CD4-positive, alpha-beta memory T cell (primary cell): ENCODE results near the gene CDK14. TPM values are rescaled to one million over a fixed set of nuclear protein-coding genes. Genes with fewer than 3 reads are reported as not detected.
A peak's percentile ranks its signal among the peaks of the same experiment; 100 is the strongest.
"Not testable (repeated sequence)": the region's sequence is repeated elsewhere in the genome, so short reads cannot be mapped to it uniquely, and the experiment has no call there.

Experiments used
- CTCF ChIA-PET: fragments of 350-600 bp; sonication (Branson Sonifier 250); formaldehyde crosslinking; loops from one replicate; lab custom pipeline; 2021; ENCODE audit warnings: inconsistent platforms; ENCODE audit not compliant: partially characterized antibody; lab: Charles Lee
- POLR2A ChIA-PET: fragments of 350-600 bp; sonication (Branson Sonifier 250); formaldehyde crosslinking; loops from one replicate; lab custom pipeline; 2021; ENCODE audit not compliant: partially characterized antibody; lab: Charles Lee
- DNase-seq, 5 donors: peaks; one replicate each; pipeline versions ENCODE4 v3.0.0 to v3.0.0-alpha.2; 2020 to 2022; ENCODE audit warnings: mixed read lengths in 1 of 5
- H3K27ac ChIP-seq: one replicate; pipeline ENCODE4 v1.7.0; 2013; ENCODE audit warnings: low read depth, low read length
- H3K27me3 ChIP-seq: 2 replicates; pipeline ENCODE4 v1.7.0; 2013; ENCODE audit warnings: mild to moderate bottlenecking, low read length, moderate library complexity; ENCODE audit not compliant: insufficient read depth
- H3K36me3 ChIP-seq: 2 replicates; pipeline ENCODE4 v1.7.0; 2013; ENCODE audit warnings: mild to moderate bottlenecking, low read length, moderate library complexity; ENCODE audit not compliant: insufficient read depth
- H3K4me1 ChIP-seq: 2 replicates; pipeline ENCODE4 v1.7.0; 2013; ENCODE audit warnings: mild to moderate bottlenecking, low read length, moderate library complexity; ENCODE audit not compliant: insufficient read depth
- H3K4me3 ChIP-seq, 2 donors: one replicate each; pipeline ENCODE4 v1.7.0; 2013; ENCODE audit warnings: low read length in 2 of 2, mild to moderate bottlenecking in 1 of 2
- H3K9me3 ChIP-seq, 2 donors: one replicate each; pipeline ENCODE4 v1.7.0; 2013; ENCODE audit warnings: low read length in 2 of 2, control low read depth in 1 of 2; ENCODE audit not compliant: control insufficient read depth in 1 of 2
- H3K27ac Mint-ChIP-seq, 7 donors: one replicate each; pipeline ENCODE4 v1.8.0; 2020 to 2021; ENCODE audit warnings: mixed read lengths in 7 of 7, mild to moderate bottlenecking in 6 of 7, inconsistent platforms in 3 of 7, moderate library complexity in 3 of 7
- H3K27me3 Mint-ChIP-seq, 2 donors: one replicate each; pipeline ENCODE4 v1.8.0; 2020 to 2021; ENCODE audit warnings: mixed read lengths in 2 of 2
- H3K36me3 Mint-ChIP-seq, 2 donors: one replicate each; pipeline ENCODE4 v1.8.0; 2020 to 2021; ENCODE audit warnings: mixed read lengths in 2 of 2, inconsistent platforms in 1 of 2, mild to moderate bottlenecking in 1 of 2
- H3K4me1 Mint-ChIP-seq, 4 donors: one replicate each; pipeline ENCODE4 v1.8.0; 2020 to 2021; ENCODE audit warnings: mixed read lengths in 4 of 4, mild to moderate bottlenecking in 1 of 4
- H3K4me3 Mint-ChIP-seq, 8 donors: one replicate each; pipeline ENCODE4 v1.8.0; 2020 to 2021; ENCODE audit warnings: mixed read lengths in 8 of 8, mild to moderate bottlenecking in 7 of 8, moderate library complexity in 6 of 8, inconsistent platforms in 3 of 8
- H3K9me3 Mint-ChIP-seq, 8 donors: one replicate each; pipeline ENCODE4 v1.8.0; 2020 to 2021; ENCODE audit warnings: mixed read lengths in 8 of 8, mild to moderate bottlenecking in 5 of 8, inconsistent platforms in 3 of 8, moderate library complexity in 1 of 8
- intact Hi-C: fragments of 100-400 bp; cut with micrococcal nuclease; formaldehyde crosslinking; loops from one replicate; pipeline ENCODE4 v1.15.1; 2023
- polyA plus RNA-seq, 2 donors: library from polyadenylated mRNA; unstranded; fragments of 300-500 nt; fragmentation: Illumina TruSeq; gene quantifications; one replicate each; pipeline ENCODE4 v1.2.3, GENCODE V29; 2021
- total RNA-seq, 2 experiments: library from RNA; stranded (reverse); gene quantifications; one replicate each; pipeline ENCODE4 v1.2.3, GENCODE V29; 2021

Gene CDK14
- total and polyA plus RNA-seq, 4 experiments from 2014 or later = 0.47 to 0.81 (median 0.70) TPM; not detected in 1

- H3K4me3 ChIP-seq, H3K9me3 ChIP-seq, H3K27me3 ChIP-seq, H3K27me3 Mint-ChIP-seq, H3K4me1 ChIP-seq, intact Hi-C loops, H3K27ac ChIP-seq, H3K36me3 Mint-ChIP-seq, POLR2A ChIA-PET, H3K36me3 ChIP-seq, H3K9me3 Mint-ChIP-seq, H3K4me1 Mint-ChIP-seq: not testable (repeated sequence)
- peak overlapping the region in 2 of 8 donors; percentile 62 to 65 for H3K4me3 Mint-ChIP-seq
- peak overlapping the region in 1 of 7 donors; percentile 87 for H3K27ac Mint-ChIP-seq
- peak in 3 of 5 donors; percentile 3 to 33 (median 8) for DNase-seq
- CTCF ChIA-PET = interaction anchor here (1.5 kb wide), 1 partner anchor 23 kb away, joined by 3 read pairs; no protein-coding TSS in a partner anchor
Observed at GRCh38 chr7:90928700-90929424, 332.7 kb downstream of the CDK14 start.

GRCh38 chr7:90931986-90932916 is 336.1 kb downstream of the CDK14 start:
- H3K27me3 ChIP-seq = no peaks in the 10 kb centered on the region
- H3K9me3 Mint-ChIP-seq = peaks cover 0 to 9% (median 3%) of the 10 kb centered on the region in 8 donors
- H3K27ac Mint-ChIP-seq = peak overlapping the region in 1 of 7 donors; percentile 6
- ChIA-PET POLR2A (no interaction called here), CTCF (interaction anchor here (1.2 kb wide), 1 partner anchor 13 kb away, joined by 3 read pairs; no protein-coding TSS in a partner anchor)
- no peak overlapping the region for H3K4me3 Mint-ChIP-seq
- H3K9me3 ChIP-seq = no peaks in the 10 kb centered on the region
- no peaks in the 10 kb centered on the region for H3K36me3 ChIP-seq
- H3K36me3 Mint-ChIP-seq = no peaks in the 10 kb centered on the region
- no peaks in the 10 kb centered on the region for H3K4me1 ChIP-seq
- DNase-seq = no peak
- no peak overlapping the region for H3K27ac ChIP-seq
- intact Hi-C loops = no loop called here
- no peak overlapping the region for H3K4me3 ChIP-seq
- H3K27me3 Mint-ChIP-seq = no peaks in the 10 kb centered on the region
- H3K4me1 Mint-ChIP-seq = no peaks in the 10 kb centered on the region

- POLR2A ChIA-PET = no interaction called here
Observed at GRCh38 chr7:90933041-90933440, 336.9 kb downstream of the CDK14 start.

GRCh38 chr7:90933984-90934383 is 337.9 kb downstream of the CDK14 start:
- peaks cover 0 to 5% (median 3%) of the 10 kb centered on the region in 8 donors for H3K9me3 Mint-ChIP-seq
- Histone ChIP-seq H3K9me3 (no peaks in the 10 kb centered on the region), H3K27ac (no peak overlapping the region), H3K4me3 (no peak overlapping the region), H3K4me1 (no peaks in the 10 kb centered on the region), H3K36me3 (no peaks in the 10 kb centered on the region), H3K27me3 (no peaks in the 10 kb centered on the region)
- no peaks in the 10 kb centered on the region for H3K4me1 Mint-ChIP-seq
- intact Hi-C loops = no loop called here
- POLR2A ChIA-PET = no interaction called here
- H3K27me3 Mint-ChIP-seq = no peaks in the 10 kb centered on the region
- H3K36me3 Mint-ChIP-seq = no peaks in the 10 kb centered on the region
- DNase-seq = no peak
- no peak overlapping the region for H3K4me3 Mint-ChIP-seq
- no peak overlapping the region for H3K27ac Mint-ChIP-seq
- CTCF ChIA-PET = no interaction called here

More at GRCh38 chr7:90933041-90933440, 336.9 kb downstream of the CDK14 start:
- Mint-ChIP-seq H3K4me3 (no peak overlapping the region), H3K27ac (no peak overlapping the region), H3K9me3 (peaks cover 0 to 5% (median 3%) of the 10 kb centered on the region in 8 donors), H3K36me3 (no peaks in the 10 kb centered on the region), H3K4me1 (no peaks in the 10 kb centered on the region), H3K27me3 (no peaks in the 10 kb centered on the region)
- DNase-seq = no peak
- H3K27me3 ChIP-seq = no peaks in the 10 kb centered on the region
- H3K9me3 ChIP-seq = no peaks in the 10 kb centered on the region
- no peaks in the 10 kb centered on the region for H3K4me1 ChIP-seq
- intact Hi-C loops = no loop called here
- CTCF ChIA-PET = interaction anchor here (1.2 kb wide), 1 partner anchor 13 kb away, joined by 3 read pairs; no protein-coding TSS in a partner anchor
- H3K36me3 ChIP-seq = no peaks in the 10 kb centered on the region
- no peak overlapping the region for H3K27ac ChIP-seq
- H3K4me3 ChIP-seq = no peak overlapping the region

- no peaks in the 10 kb centered on the region for H3K27me3 Mint-ChIP-seq
- DNase-seq = no peak
- no peak overlapping the region for H3K4me3 Mint-ChIP-seq
- H3K27ac Mint-ChIP-seq = no peak overlapping the region
- POLR2A ChIA-PET = no interaction called here
- no peaks in the 10 kb centered on the region for H3K27me3 ChIP-seq
- H3K4me3 ChIP-seq = no peak overlapping the region
- intact Hi-C loops = no loop called here
- H3K9me3 ChIP-seq = no peaks in the 10 kb centered on the region
- no peaks in the 10 kb centered on the region for H3K4me1 ChIP-seq
- CTCF ChIA-PET = no interaction called here
- H3K36me3 ChIP-seq = no peaks in the 10 kb centered on the region
- no peaks in the 10 kb centered on the region for H3K36me3 Mint-ChIP-seq
- peaks cover 0 to 3% (median 2%) of the 10 kb centered on the region in 8 donors for H3K9me3 Mint-ChIP-seq
- no peaks in the 10 kb centered on the region for H3K4me1 Mint-ChIP-seq
- H3K27ac ChIP-seq = no peak overlapping the region
Observed at GRCh38 chr7:90938371-90938770, 342.2 kb downstream of the CDK14 start.

- H3K27me3 ChIP-seq = no peaks in the 10 kb centered on the region
- no peaks in the 10 kb centered on the region for H3K27me3 Mint-ChIP-seq
- no peaks in the 10 kb centered on the region for H3K36me3 ChIP-seq
- H3K9me3 Mint-ChIP-seq = peaks cover 0 to 6% (median 2%) of the 10 kb centered on the region in 8 donors
- ChIA-PET POLR2A (no interaction called here), CTCF (no interaction called here)
- intact Hi-C loops = no loop called here
- H3K27ac ChIP-seq = no peak overlapping the region
- H3K27ac Mint-ChIP-seq = no peak overlapping the region
- no peaks in the 10 kb centered on the region for H3K4me1 Mint-ChIP-seq
- H3K36me3 Mint-ChIP-seq = no peaks in the 10 kb centered on the region
- no peaks in the 10 kb centered on the region for H3K9me3 ChIP-seq
- no peaks in the 10 kb centered on the region for H3K4me1 ChIP-seq
- DNase-seq = no peak
- H3K4me3 ChIP-seq = no peak overlapping the region
- H3K4me3 Mint-ChIP-seq = no peak overlapping the region
Observed at GRCh38 chr7:90939666-90940065, 343.5 kb downstream of the CDK14 start.

- Histone ChIP-seq H3K4me3 (no peak overlapping the region), H3K27me3 (no peaks in the 10 kb centered on the region), H3K4me1 (no peaks in the 10 kb centered on the region), H3K27ac (no peak overlapping the region), H3K36me3 (no peaks in the 10 kb centered on the region), H3K9me3 (no peaks in the 10 kb centered on the region)
- H3K9me3 Mint-ChIP-seq = peaks cover 0 to 6% (median 2%) of the 10 kb centered on the region in 8 donors
- no peaks in the 10 kb centered on the region for H3K4me1 Mint-ChIP-seq
- H3K4me3 Mint-ChIP-seq = no peak overlapping the region
- POLR2A ChIA-PET = no interaction called here
- DNase-seq = no peak
- CTCF ChIA-PET = no interaction called here
- no peak overlapping the region for H3K27ac Mint-ChIP-seq
- intact Hi-C loops = no loop called here
- H3K27me3 Mint-ChIP-seq = no peaks in the 10 kb centered on the region
- H3K36me3 Mint-ChIP-seq = no peaks in the 10 kb centered on the region
Observed at GRCh38 chr7:90944021-90944420, 347.9 kb downstream of the CDK14 start.
